ENCODE data around the gene LKAAEAR1. TPM values are rescaled to one million over a fixed set of nuclear protein-coding genes. Genes with fewer than 3 reads are reported as not detected.

Gene LKAAEAR1
- polyA plus RNA-seq, 1 donor (not counting 4 experiments of a cell fraction or from before 2014, with no cell fraction given) = not detected

DNA sequence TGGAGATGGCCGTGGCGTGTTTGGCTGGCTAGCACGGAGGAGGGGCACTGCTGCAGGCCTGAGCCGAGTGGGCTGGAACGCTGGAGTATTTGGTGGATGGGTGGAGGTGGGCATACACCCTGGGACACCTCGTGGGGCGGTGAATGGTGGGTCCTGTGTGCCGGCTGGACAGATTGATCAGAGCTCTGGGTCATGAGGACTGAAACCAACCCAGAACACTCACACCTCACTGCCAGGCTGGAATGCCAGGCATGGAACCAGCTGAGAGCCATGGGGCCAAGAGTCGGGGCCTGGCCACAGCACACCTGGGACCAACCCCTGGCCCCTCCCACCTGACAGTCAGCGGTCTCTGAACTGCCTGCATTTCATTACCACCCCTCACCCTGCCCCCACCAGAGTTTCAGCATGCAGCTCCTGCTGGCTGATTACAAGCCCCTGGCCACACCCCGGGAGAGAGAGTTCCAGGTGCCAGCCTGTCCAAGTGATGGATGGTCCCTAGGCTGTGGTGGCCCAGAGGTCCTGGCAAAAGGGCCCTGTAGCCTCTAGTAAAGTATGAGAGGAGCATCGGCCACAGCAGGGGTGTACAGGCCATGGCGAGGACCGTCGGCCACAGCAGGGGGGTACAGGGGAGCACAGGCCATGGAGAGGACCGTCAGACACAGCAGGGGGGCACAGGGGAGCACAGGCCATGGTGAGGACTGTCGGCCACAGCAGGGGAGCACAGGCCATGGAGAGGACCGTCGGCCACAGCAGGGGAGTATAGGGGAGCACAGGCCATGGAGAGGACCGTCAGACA, 19.9 kb upstream of the LKAAEAR1 start:
- no peak for DNase-seq (ENCODE audit: low read depth, low spot score)
- no peaks in the 10 kb centered on the region for H3K9me3 ChIP-seq (ENCODE audit: control insufficient read depth, low read depth, low read length)
- no peaks in the 10 kb centered on the region for H3K4me1 ChIP-seq (ENCODE audit: control insufficient read depth, extremely low read depth, insufficient read depth, low read length)
- no peak overlapping the region for H3K4me2 ChIP-seq (ENCODE audit: control insufficient read depth, extremely low read depth, insufficient read depth, low read depth, low read length)
- no peaks in the 10 kb centered on the region for H3K9me1 ChIP-seq (ENCODE audit: control insufficient read depth, extremely low read depth, insufficient read depth, low read length)
- no peaks in the 10 kb centered on the region for H3K79me2 ChIP-seq (ENCODE audit: control insufficient read depth, insufficient read depth, low read length)
- dilution Hi-C loops (cut with MboI; ENCODE audit: extremely low pct_ligation_motif_present, low sequenced_read_pairs) = no loop called here
- TF ChIP-seq EZH2 (IDR thresholded peaks at IDR 0.05; ENCODE audit: low read length) = no peak
- TF ChIP-seq, protein P1, sequence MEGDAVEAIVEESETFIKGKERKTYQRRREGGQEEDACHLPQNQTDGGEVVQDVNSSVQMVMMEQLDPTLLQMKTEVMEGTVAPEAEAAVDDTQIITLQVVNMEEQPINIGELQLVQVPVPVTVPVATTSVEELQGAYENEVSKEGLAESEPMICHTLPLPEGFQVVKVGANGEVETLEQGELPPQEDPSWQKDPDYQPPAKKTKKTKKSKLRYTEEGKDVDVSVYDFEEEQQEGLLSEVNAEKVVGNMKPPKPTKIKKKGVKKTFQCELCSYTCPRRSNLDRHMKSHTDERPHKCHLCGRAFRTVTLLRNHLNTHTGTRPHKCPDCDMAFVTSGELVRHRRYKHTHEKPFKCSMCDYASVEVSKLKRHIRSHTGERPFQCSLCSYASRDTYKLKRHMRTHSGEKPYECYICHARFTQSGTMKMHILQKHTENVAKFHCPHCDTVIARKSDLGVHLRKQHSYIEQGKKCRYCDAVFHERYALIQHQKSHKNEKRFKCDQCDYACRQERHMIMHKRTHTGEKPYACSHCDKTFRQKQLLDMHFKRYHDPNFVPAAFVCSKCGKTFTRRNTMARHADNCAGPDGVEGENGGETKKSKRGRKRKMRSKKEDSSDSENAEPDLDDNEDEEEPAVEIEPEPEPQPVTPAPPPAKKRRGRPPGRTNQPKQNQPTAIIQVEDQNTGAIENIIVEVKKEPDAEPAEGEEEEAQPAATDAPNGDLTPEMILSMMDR (optimal IDR thresholded peaks at IDR 0.05 in 1 of 3, IDR thresholded peaks at IDR 0.05 in 1 of 3, conservative IDR thresholded peaks at IDR 0.05 in 1 of 3; ENCODE audit: extremely low read depth in 1 of 3, insufficient read depth in 2 of 3, low read length in 3 of 3) = no peak
- H3K27me3 ChIP-seq (ENCODE audit: control insufficient read depth, extremely low read depth, insufficient read depth, low read length) = peaks cover 40% of the 10 kb centered on the region
- H3K9ac ChIP-seq (ENCODE audit: control insufficient read depth, extremely low read depth, insufficient read depth, low read length) = no peak overlapping the region
- FAIRE-seq = no peak
- no peaks in the 10 kb centered on the region for H4K20me1 ChIP-seq (ENCODE audit: control insufficient read depth, extremely low read depth, insufficient read depth, low read length)
- no peak overlapping the region for H3K27ac ChIP-seq (ENCODE audit: control insufficient read depth, insufficient read depth, low read length)
- no peak overlapping the region for H3K4me3 ChIP-seq (ENCODE audit: control insufficient read depth in 2 of 3, extremely low read depth in 1 of 3, insufficient read depth in 2 of 3, low read depth in 1 of 3, low read length in 3 of 3)
- no peaks in the 10 kb centered on the region for H3K36me3 ChIP-seq (ENCODE audit: control insufficient read depth in 2 of 2, extremely low read depth in 1 of 2, insufficient read depth in 2 of 2, low read length in 2 of 2)
- no peak overlapping the region for H2AFZ ChIP-seq (ENCODE audit: control insufficient read depth, low read length)

DNA sequence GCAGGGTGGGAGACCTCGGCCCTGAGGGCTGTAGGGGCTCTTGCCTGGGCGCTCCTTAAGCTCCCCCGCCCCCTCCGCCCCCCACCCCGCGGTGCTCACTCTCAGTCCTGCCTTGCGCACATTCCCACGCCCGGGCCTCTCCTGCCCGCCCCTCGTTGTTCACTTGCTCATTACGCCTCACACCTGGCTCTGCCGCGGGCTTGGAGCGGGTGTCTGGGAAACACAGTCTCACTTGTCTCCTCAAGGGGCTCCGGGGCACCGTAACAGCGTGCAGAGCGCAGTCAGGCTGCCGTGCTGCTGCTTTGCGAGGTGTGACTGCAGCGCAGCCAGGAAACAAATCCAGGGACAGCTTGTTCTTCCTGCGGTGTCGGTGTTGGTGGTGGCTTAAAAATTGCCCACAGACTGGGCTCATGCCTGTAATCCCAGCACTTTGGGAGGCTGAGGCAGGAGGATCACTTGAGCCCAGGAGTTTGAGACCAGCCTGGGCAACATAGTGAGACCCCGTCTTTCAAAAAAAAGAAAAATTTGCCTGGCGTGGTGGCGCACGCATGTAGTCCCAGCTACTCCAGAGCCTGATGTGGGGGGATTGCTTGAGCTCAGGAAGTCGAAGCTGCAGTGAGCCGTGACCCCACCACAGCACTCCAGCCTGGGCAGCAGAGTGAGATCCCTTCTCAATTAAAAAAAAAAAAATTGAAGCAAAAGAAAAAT, 18.6 kb upstream of the LKAAEAR1 start:
- H3K4me1 ChIP-seq (ENCODE audit: control insufficient read depth, extremely low read depth, insufficient read depth, low read length) = no peaks in the 10 kb centered on the region
- peaks cover 40% of the 10 kb centered on the region for H3K27me3 ChIP-seq (ENCODE audit: control insufficient read depth, extremely low read depth, insufficient read depth, low read length)

More for the DNA sequence above, 18.6 kb upstream of the LKAAEAR1 start:
- no peaks in the 10 kb centered on the region for H3K9me1 ChIP-seq (ENCODE audit: control insufficient read depth, extremely low read depth, insufficient read depth, low read length)
- H3K79me2 ChIP-seq (ENCODE audit: control insufficient read depth, insufficient read depth, low read length) = no peaks in the 10 kb centered on the region
- no peak overlapping the region for H3K4me2 ChIP-seq (ENCODE audit: control insufficient read depth, extremely low read depth, insufficient read depth, low read depth, low read length)
- TF ChIP-seq EZH2 (IDR thresholded peaks at IDR 0.05; ENCODE audit: low read length) = peak; percentile 78
- TF ChIP-seq, protein P1 (optimal IDR thresholded peaks at IDR 0.05 in 1 of 3, IDR thresholded peaks at IDR 0.05 in 1 of 3, conservative IDR thresholded peaks at IDR 0.05 in 1 of 3; ENCODE audit: extremely low read depth in 1 of 3, insufficient read depth in 2 of 3, low read length in 3 of 3) = no peak
- no peaks in the 10 kb centered on the region for H4K20me1 ChIP-seq (ENCODE audit: control insufficient read depth, extremely low read depth, insufficient read depth, low read length)
- H3K36me3 ChIP-seq (ENCODE audit: control insufficient read depth in 2 of 2, extremely low read depth in 1 of 2, insufficient read depth in 2 of 2, low read length in 2 of 2) = no peaks in the 10 kb centered on the region
- dilution Hi-C loops (cut with MboI; ENCODE audit: extremely low pct_ligation_motif_present, low sequenced_read_pairs) = no loop called here
- no peak overlapping the region for H3K9ac ChIP-seq (ENCODE audit: control insufficient read depth, extremely low read depth, insufficient read depth, low read length)
- H3K27ac ChIP-seq (ENCODE audit: control insufficient read depth, insufficient read depth, low read length) = no peak overlapping the region
- no peak overlapping the region for H3K4me3 ChIP-seq (ENCODE audit: control insufficient read depth in 2 of 3, extremely low read depth in 1 of 3, insufficient read depth in 2 of 3, low read depth in 1 of 3, low read length in 3 of 3)
- no peaks in the 10 kb centered on the region for H3K9me3 ChIP-seq (ENCODE audit: control insufficient read depth, low read depth, low read length)
- DNase-seq (ENCODE audit: low read depth, low spot score) (no peak), FAIRE-seq (no peak)
- H2AFZ ChIP-seq (ENCODE audit: control insufficient read depth, low read length) = no peak overlapping the region
